ENCODE results near the gene EBLN2.
A peak's percentile ranks its signal among the peaks of the same experiment; 100 is the strongest.

EBLN2 gene

DNA sequence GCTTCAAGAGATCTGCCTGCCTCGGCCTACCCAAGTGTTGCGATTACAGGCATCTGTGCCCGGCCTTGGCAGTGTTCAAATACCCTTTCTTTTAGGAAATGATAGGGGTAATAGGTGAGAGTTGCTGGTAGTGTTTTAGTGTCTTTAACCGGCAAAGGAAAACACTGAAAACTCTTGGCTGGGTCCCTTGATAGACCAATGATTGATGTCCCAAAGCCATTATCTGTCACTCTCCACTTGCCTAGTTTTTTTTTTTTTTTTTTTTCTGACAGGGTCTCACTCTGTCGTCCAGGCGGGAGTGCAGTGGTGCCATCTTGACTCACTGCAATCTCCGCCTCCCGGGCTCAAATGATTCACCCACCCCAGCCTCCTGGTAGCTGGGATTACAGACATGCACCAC is 19.7 kb downstream of the EBLN2 start:
- TF ChIP-seq, protein P1, sequence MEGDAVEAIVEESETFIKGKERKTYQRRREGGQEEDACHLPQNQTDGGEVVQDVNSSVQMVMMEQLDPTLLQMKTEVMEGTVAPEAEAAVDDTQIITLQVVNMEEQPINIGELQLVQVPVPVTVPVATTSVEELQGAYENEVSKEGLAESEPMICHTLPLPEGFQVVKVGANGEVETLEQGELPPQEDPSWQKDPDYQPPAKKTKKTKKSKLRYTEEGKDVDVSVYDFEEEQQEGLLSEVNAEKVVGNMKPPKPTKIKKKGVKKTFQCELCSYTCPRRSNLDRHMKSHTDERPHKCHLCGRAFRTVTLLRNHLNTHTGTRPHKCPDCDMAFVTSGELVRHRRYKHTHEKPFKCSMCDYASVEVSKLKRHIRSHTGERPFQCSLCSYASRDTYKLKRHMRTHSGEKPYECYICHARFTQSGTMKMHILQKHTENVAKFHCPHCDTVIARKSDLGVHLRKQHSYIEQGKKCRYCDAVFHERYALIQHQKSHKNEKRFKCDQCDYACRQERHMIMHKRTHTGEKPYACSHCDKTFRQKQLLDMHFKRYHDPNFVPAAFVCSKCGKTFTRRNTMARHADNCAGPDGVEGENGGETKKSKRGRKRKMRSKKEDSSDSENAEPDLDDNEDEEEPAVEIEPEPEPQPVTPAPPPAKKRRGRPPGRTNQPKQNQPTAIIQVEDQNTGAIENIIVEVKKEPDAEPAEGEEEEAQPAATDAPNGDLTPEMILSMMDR (conservative IDR thresholded peaks at IDR 0.05; ENCODE audit: control insufficient read depth, insufficient read depth, low read depth, low read length) = no peak
- no peak for DNase-seq (ENCODE audit: low read depth)

GRCh38 chr3:73084170-73084569 is 22.7 kb downstream of the EBLN2 start:
- H3K4me3 ChIP-seq (ENCODE audit: control insufficient read depth, low read depth, low read length) = no peak overlapping the region
- TF ChIP-seq, protein P1 (conservative IDR thresholded peaks at IDR 0.05; ENCODE audit: control insufficient read depth, insufficient read depth, low read depth, low read length) = no peak
- no peak for DNase-seq (ENCODE audit: low read depth)

More for the DNA sequence above, 19.7 kb downstream of the EBLN2 start:
- no peak overlapping the region for H3K4me3 ChIP-seq (ENCODE audit: control insufficient read depth, low read depth, low read length)

- no peak overlapping the region for H3K4me3 ChIP-seq (ENCODE audit: control insufficient read depth, low read depth, low read length)
- TF ChIP-seq, protein P1 (conservative IDR thresholded peaks at IDR 0.05; ENCODE audit: control insufficient read depth, insufficient read depth, low read depth, low read length) = peak; percentile 73
- peak; percentile 47 for DNase-seq (ENCODE audit: low read depth)
These were observed 24.6 kb downstream of the EBLN2 start for GRCh38 chr3:73086071-73086494.

DNA sequence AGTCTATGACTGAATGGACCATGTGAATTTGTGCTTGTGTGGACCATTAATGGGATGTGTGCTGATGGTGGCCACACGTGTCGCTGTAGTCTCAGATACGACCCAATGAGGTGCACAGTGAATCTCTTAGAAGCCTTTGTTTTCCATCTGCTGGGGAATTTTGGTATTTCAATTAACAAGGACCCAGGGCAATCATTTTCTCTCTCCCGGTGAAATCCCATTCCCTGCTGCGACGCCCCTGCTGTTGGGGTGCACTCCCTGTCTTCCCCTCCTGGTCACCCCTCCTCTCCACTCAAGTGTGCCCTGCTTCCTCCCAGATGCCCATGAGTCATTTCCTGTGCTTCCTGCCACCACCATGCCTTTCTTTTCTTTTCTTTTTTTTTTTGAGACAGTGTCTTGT is 32.7 kb downstream of the EBLN2 start:
- no peak for DNase-seq (ENCODE audit: low read depth)
- TF ChIP-seq, protein P1 (conservative IDR thresholded peaks at IDR 0.05; ENCODE audit: control insufficient read depth, insufficient read depth, low read depth, low read length) = no peak
- no peak overlapping the region for H3K4me3 ChIP-seq (ENCODE audit: control insufficient read depth, low read depth, low read length)

DNA sequence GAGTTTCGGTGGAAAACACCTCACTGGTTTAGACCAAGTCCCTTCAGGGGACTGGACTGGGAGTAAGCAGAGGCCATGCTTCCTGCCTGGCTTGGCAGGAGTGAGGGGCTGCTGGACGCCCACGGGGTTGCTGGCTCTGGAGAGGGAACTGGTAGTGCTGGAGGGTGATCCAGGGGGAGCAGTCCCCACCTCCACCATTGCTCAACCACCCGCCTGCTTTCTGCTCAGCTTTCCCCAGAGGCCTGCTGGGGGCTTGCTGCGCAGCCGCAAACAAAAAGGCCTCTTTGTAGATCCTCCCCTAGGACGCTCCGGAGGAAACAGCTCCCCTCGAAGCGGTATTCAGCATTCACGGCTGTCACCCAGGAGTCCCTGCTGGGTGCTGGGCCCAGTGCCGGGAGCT is 33.5 kb downstream of the EBLN2 start:
- DNase-seq (ENCODE audit: low read depth) = no peak
- no peak overlapping the region for H3K4me3 ChIP-seq (ENCODE audit: control insufficient read depth, low read depth, low read length)
- TF ChIP-seq, protein P1 (conservative IDR thresholded peaks at IDR 0.05; ENCODE audit: control insufficient read depth, insufficient read depth, low read depth, low read length) = no peak

GRCh38 chr3:73096169-73096568 is 34.7 kb downstream of the EBLN2 start:
- H3K4me3 ChIP-seq (ENCODE audit: control insufficient read depth, low read depth, low read length) = no peak overlapping the region
- DNase-seq (ENCODE audit: low read depth) = no peak

More at GRCh38 chr3:73096169-73096568, 34.7 kb downstream of the EBLN2 start:
- TF ChIP-seq, protein P1 (conservative IDR thresholded peaks at IDR 0.05; ENCODE audit: control insufficient read depth, insufficient read depth, low read depth, low read length) = no peak
